Keratinocyte (primary cell): ENCODE results near the gene VCAN.

Experiments
- EZH2 ChIP-seq: IDR thresholded peaks from one replicate; pipeline ENCODE4 v1.6.1; 2012; ENCODE audit warnings: inconsistent platforms, mild to moderate bottlenecking, low read length, moderate library complexity
- TF ChIP-seq, protein P1 (sequence below), 3 experiments: IDR thresholded peaks in 1 of 3; conservative IDR thresholded peaks in 1 of 3; optimal IDR thresholded peaks in 1 of 3; 2 replicates in 2 of 3; 3 replicates in 1 of 3; pipeline versions ENCODE3 to v1.5.1; 2011; ENCODE audit warnings: low read length in 3 of 3, mild to moderate bottlenecking in 3 of 3, moderate library complexity in 2 of 3, control low read depth in 1 of 3, inconsistent platforms in 1 of 3; ENCODE audit not compliant: insufficient read depth in 2 of 3; ENCODE audit errors: extremely low read depth in 1 of 3

DNA sequence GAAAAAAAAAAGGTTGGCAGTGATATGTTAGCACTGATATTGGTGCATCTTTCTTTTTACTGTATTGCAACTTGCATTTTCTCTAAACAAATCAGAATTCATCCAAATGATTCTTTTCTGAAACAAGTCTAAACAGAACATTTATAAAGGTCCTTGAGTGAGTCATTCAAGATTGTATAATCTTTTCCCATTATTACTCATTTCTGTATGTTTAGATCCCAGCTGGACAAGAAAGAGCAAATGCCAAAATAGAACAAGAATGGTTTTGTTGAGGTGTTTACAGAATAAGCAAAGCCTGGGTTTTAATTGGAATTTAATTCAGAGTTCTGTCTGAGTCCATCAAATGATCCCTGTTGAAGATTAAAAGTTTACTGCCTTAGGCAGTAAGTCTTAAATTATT is 112.3 kb downstream of the VCAN start:
- TF ChIP-seq, protein P1, sequence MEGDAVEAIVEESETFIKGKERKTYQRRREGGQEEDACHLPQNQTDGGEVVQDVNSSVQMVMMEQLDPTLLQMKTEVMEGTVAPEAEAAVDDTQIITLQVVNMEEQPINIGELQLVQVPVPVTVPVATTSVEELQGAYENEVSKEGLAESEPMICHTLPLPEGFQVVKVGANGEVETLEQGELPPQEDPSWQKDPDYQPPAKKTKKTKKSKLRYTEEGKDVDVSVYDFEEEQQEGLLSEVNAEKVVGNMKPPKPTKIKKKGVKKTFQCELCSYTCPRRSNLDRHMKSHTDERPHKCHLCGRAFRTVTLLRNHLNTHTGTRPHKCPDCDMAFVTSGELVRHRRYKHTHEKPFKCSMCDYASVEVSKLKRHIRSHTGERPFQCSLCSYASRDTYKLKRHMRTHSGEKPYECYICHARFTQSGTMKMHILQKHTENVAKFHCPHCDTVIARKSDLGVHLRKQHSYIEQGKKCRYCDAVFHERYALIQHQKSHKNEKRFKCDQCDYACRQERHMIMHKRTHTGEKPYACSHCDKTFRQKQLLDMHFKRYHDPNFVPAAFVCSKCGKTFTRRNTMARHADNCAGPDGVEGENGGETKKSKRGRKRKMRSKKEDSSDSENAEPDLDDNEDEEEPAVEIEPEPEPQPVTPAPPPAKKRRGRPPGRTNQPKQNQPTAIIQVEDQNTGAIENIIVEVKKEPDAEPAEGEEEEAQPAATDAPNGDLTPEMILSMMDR (optimal IDR thresholded peaks at IDR 0.05 in 1 of 3, IDR thresholded peaks at IDR 0.05 in 1 of 3, conservative IDR thresholded peaks at IDR 0.05 in 1 of 3; ENCODE audit: extremely low read depth in 1 of 3, insufficient read depth in 2 of 3, low read length in 3 of 3) = no peak
- TF ChIP-seq EZH2 = no peak
